Astrocyte of the cerebellum (primary cell): ENCODE results near the gene CD99.

Experiments
- DNase-seq: peaks from one replicate; pipeline ENCODE4 v3.0.0-alpha.2; 2011; ENCODE audit warnings: low read depth
- H3K4me3 ChIP-seq: 2 replicates; pipeline ENCODE4 v1.5.1; 2011; ENCODE audit warnings: mild to moderate bottlenecking, low read depth, low read length, moderate library complexity
- in situ Hi-C: cut with HindIII; loops from 2 replicates; pipeline ENCODE4 v1.10.0; 2017; ENCODE audit warnings: low sequenced_read_pairs
- TF ChIP-seq, protein P1 (sequence below): IDR thresholded peaks from 2 replicates; pipeline ENCODE4 v1.5.1; 2012; ENCODE audit warnings: low read length, low read depth, moderate library complexity, mild to moderate bottlenecking; ENCODE audit errors: missing control alignments

Gene CD99

GRCh38 chrX:2689773-2690666 lies 1.1 kb upstream of the CD99 start:
- in situ Hi-C loops = loop anchor here (25.0 kb wide), 1 partner anchor 122 kb away; no protein-coding TSS in a partner anchor
- TF ChIP-seq, protein P1, sequence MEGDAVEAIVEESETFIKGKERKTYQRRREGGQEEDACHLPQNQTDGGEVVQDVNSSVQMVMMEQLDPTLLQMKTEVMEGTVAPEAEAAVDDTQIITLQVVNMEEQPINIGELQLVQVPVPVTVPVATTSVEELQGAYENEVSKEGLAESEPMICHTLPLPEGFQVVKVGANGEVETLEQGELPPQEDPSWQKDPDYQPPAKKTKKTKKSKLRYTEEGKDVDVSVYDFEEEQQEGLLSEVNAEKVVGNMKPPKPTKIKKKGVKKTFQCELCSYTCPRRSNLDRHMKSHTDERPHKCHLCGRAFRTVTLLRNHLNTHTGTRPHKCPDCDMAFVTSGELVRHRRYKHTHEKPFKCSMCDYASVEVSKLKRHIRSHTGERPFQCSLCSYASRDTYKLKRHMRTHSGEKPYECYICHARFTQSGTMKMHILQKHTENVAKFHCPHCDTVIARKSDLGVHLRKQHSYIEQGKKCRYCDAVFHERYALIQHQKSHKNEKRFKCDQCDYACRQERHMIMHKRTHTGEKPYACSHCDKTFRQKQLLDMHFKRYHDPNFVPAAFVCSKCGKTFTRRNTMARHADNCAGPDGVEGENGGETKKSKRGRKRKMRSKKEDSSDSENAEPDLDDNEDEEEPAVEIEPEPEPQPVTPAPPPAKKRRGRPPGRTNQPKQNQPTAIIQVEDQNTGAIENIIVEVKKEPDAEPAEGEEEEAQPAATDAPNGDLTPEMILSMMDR = no peak
- DNase-seq = no peak
- peak overlapping the region; percentile 86 for H3K4me3 ChIP-seq

GRCh38 chrX:2691543-2692220 lies 587 bp downstream of the CD99 start:
- in situ Hi-C loops = loop anchor here (25.0 kb wide), 1 partner anchor 121 kb away; no protein-coding TSS in a partner anchor
- peak overlapping the region; percentile 86 for H3K4me3 ChIP-seq
- TF ChIP-seq, protein P1 = no peak
- no peak for DNase-seq

DNA sequence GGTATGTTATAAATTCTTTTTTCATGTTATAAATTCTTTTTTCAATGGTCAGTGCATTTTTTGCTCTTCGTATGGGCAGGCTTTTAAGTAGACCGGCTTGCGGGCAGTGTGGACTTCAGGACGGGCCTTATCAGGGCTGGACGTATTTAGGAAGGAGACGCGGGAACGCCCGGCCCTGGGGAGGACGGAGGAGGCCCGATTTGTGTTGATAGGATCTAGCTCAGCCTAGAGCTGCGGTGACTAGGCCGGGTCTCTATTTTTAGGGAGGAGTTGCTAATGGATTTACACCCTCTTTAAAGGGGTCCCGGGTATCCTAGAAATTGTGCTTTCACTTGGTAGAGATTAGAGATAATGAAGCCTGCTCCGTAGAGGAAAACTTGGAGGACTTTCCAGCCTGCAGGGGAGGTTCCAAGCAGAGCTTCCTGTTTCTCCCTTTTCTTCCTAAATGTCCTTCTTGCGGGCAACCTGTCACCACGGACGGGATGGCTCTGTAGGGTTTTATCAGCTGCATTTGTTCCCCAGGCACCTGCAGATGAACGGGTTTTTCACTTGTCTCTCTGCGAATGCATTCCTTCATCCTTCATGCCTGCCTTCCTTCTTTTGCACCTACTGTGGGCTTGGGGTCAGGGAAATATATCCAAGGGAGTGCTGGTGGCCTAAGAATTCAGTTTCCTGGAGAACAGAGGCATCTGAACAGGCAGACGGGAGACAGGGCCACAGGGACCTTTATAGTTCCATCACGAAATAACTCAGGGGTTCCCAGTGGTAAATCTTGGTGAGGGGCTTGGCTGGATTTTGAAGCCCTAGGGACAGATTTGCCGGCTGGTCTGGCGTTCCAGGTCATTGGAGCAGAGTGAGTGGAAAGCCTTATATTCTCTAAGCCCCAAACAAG lies 1.4 kb downstream of the CD99 start:
- H3K4me3 ChIP-seq = peak overlapping the region; percentile 86
- no peak for DNase-seq
- TF ChIP-seq, protein P1 = no peak
- in situ Hi-C loops = loop anchor here (25.0 kb wide), 1 partner anchor 120 kb away; no protein-coding TSS in a partner anchor

DNA sequence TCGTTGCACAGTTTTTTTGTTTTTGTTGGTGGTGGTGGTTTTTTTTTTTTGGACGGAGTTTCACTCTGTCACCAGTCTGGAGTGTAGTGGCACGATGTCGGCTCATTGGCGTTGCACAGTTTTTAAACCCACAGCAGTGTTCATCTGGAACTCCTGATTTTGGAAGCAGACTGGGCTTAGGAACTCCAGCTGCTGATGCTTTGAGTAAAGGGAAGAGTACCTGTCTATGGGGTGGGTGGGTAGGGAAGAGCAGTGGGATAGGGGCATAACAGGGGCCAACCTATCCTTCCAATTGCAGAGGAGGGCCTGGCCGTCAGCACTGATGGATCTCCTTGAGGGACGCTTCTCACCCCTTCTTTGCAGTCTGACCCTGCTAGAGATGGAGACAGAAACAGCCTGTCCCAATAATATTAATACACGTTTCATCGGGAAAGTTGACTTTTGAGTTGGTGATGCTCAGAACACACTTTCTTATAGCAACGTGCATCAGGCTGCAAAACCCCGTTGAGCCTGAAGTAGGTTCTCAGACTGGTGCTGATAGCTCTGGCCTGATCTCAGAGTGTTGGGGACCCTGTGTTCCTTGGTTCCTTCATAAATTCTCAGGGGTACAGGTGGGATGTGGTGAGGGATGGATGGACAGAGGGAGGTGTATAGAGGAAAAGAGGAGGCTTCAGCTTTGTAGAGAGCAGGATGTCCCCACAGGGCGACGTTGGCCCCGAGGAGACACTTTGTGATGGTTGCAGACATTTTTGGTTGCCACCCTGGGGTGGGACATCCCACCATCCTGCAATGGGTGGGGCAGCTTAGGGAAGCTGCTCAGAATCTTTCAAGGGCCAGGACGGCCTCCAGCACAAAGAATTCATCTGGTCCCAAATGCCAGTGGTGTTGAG lies 2.3 kb downstream of the CD99 start:
- in situ Hi-C loops = loop anchor here (25.0 kb wide), 1 partner anchor 119 kb away; no protein-coding TSS in a partner anchor
- DNase-seq = no peak
- TF ChIP-seq, protein P1 = no peak
- peak overlapping the region; percentile 86 for H3K4me3 ChIP-seq

DNA sequence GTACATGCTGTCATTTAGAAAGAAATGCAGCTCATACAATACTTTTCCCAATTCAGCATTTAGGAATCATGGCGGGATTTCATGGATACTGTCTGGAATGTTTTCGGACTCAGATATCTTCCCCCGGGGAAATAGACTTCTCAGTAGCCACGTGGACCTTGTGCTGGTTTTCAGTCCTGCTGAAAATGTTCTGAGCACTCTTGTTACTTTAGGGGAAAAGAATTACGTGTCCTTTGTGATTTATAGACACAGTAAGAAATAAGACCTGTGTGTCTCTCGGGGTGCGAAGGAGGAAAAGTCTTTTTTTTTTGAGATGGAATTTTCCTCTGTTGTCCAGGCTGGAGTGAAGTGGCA lies 3.8 kb downstream of the CD99 start:
- TF ChIP-seq, protein P1 = no peak
- no peak for DNase-seq
- H3K4me3 ChIP-seq = no peak overlapping the region
- in situ Hi-C loops = loop anchor here (25.0 kb wide), 1 partner anchor 117 kb away; no protein-coding TSS in a partner anchor
